A673 (cell line): ENCODE measurements around the gene TGM3.

ENCODE experiments used
- EZH2 ChIP-seq: fragments of 200-600 bp; sonication (generic); IDR thresholded peaks from 2 replicates; pipeline ENCODE4 v1.6.1; 2017; ENCODE audit warnings: borderline replicate concordance, low read depth, mild to moderate bottlenecking, mixed read lengths, antibody characterized with exemption, low read length; ENCODE audit not compliant: poor library complexity, severe bottlenecking
- TF ChIP-seq, protein P1 (sequence below): fragments of 300-800, 200-600 bp; sonication (generic); conservative IDR thresholded peaks from 2 replicates; pipeline ENCODE4 v1.5.1; 2017; ENCODE audit warnings: low read depth, mild to moderate bottlenecking, antibody characterized with exemption, low read length, moderate library complexity, mixed read lengths

GRCh38 chr20:2363587-2363986 lies 67.8 kb downstream of the TGM3 start:
- TF ChIP-seq, protein P1, sequence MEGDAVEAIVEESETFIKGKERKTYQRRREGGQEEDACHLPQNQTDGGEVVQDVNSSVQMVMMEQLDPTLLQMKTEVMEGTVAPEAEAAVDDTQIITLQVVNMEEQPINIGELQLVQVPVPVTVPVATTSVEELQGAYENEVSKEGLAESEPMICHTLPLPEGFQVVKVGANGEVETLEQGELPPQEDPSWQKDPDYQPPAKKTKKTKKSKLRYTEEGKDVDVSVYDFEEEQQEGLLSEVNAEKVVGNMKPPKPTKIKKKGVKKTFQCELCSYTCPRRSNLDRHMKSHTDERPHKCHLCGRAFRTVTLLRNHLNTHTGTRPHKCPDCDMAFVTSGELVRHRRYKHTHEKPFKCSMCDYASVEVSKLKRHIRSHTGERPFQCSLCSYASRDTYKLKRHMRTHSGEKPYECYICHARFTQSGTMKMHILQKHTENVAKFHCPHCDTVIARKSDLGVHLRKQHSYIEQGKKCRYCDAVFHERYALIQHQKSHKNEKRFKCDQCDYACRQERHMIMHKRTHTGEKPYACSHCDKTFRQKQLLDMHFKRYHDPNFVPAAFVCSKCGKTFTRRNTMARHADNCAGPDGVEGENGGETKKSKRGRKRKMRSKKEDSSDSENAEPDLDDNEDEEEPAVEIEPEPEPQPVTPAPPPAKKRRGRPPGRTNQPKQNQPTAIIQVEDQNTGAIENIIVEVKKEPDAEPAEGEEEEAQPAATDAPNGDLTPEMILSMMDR = no peak
- no peak for TF ChIP-seq EZH2
